Measurements from ENCODE around the gene CYB5R4. TPM values are rescaled to one million over a fixed set of nuclear protein-coding genes. Genes with fewer than 3 reads are reported as not detected.

Gene CYB5R4
- total RNA-seq, 2 donors from 2014 or later: 4.0 to 9.6 TPM

- H3K9me3 ChIP-seq: no peaks in the 10 kb centered on the region
- no peaks in the 10 kb centered on the region for H3K27me3 ChIP-seq
- no peak overlapping the region for H3K27ac ChIP-seq
- intact Hi-C loops (cut with DNase I): no loop called here
- peaks cover 19% of the 10 kb centered on the region for H3K4me1 ChIP-seq
- DNase-seq: no peak
- no peak for ATAC-seq
- H3K4me3 ChIP-seq: no peak overlapping the region
- H3K36me3 ChIP-seq (replicated peaks in 1 of 2; ENCODE audit: insufficient read depth in 1 of 2, low read depth in 2 of 2): peaks cover 0 to 9% of the 10 kb centered on the region in 2 donors
- WGBS, 2 donors: 59 to 69% methylated on average over 8 of the region's 8 CpGs
- TF ChIP-seq CTCF (IDR thresholded peaks at IDR 0.05) (no peak), POLR2A (IDR thresholded peaks at IDR 0.05) (no peak)
Measured at GRCh38 chr6:83860782-83861495, 1.4 kb downstream of the CYB5R4 start.

- DNase-seq (no peak), ATAC-seq (no peak)
- Histone ChIP-seq H3K27ac (no peak overlapping the region), H3K9me3 (no peaks in the 10 kb centered on the region), H3K4me1 (peaks cover 19% of the 10 kb centered on the region), H3K4me3 (no peak overlapping the region), H3K36me3 (replicated peaks in 1 of 2; ENCODE audit: insufficient read depth in 1 of 2, low read depth in 2 of 2) (peaks cover 0 to 9% of the 10 kb centered on the region in 2 donors), H3K27me3 (no peaks in the 10 kb centered on the region)
- no peak for TF ChIP-seq POLR2A (IDR thresholded peaks at IDR 0.05)
- no peak for TF ChIP-seq CTCF (IDR thresholded peaks at IDR 0.05)
- intact Hi-C loops (cut with DNase I): no loop called here
- 75 to 78% methylated on average over 4 of the region's 4 CpGs for WGBS, 2 donors
Measured at GRCh38 chr6:83862776-83863471, 3.4 kb downstream of the CYB5R4 start.

- H3K4me3 ChIP-seq: no peak overlapping the region
- no peaks in the 10 kb centered on the region for H3K4me1 ChIP-seq
- H3K27ac ChIP-seq: no peak overlapping the region
- H3K27me3 ChIP-seq: no peaks in the 10 kb centered on the region
- DNase-seq (no peak), ATAC-seq (no peak)
- intact Hi-C loops (cut with DNase I): no loop called here
- H3K36me3 ChIP-seq (replicated peaks in 1 of 2; ENCODE audit: insufficient read depth in 1 of 2, low read depth in 2 of 2): peaks cover 0 to 9% of the 10 kb centered on the region in 2 donors
- TF ChIP-seq POLR2A (IDR thresholded peaks at IDR 0.05): no peak
- H3K9me3 ChIP-seq: no peaks in the 10 kb centered on the region
Measured at GRCh38 chr6:83867043-83867442, 7.6 kb downstream of the CYB5R4 start.

- H3K36me3 ChIP-seq (replicated peaks in 1 of 2; ENCODE audit: insufficient read depth in 1 of 2, low read depth in 2 of 2): peaks cover 0 to 9% of the 10 kb centered on the region in 2 donors
- H3K4me1 ChIP-seq: no peaks in the 10 kb centered on the region
- no peaks in the 10 kb centered on the region for H3K9me3 ChIP-seq
- WGBS, 2 donors: 86 to 91% methylated on average over 9 of the region's 9 CpGs
- TF ChIP-seq POLR2A (IDR thresholded peaks at IDR 0.05): no peak
- TF ChIP-seq CTCF (IDR thresholded peaks at IDR 0.05): no peak
- intact Hi-C loops (cut with DNase I): no loop called here
- ATAC-seq (no peak), DNase-seq (peak in 2 of 4 donors; percentile 21 to 61)
- no peaks in the 10 kb centered on the region for H3K27me3 ChIP-seq
- no peak overlapping the region for H3K27ac ChIP-seq
- no peak overlapping the region for H3K4me3 ChIP-seq
Measured at GRCh38 chr6:83867527-83868161, 8.2 kb downstream of the CYB5R4 start.

- WGBS, 2 donors: 30 to 32% methylated on average over 1 of the region's 1 CpG
- Histone ChIP-seq H3K4me3 (no peak overlapping the region), H3K27ac (no peak overlapping the region), H3K9me3 (no peaks in the 10 kb centered on the region), H3K36me3 (replicated peaks in 1 of 2; ENCODE audit: insufficient read depth in 1 of 2, low read depth in 2 of 2) (peaks cover 0 to 9% of the 10 kb centered on the region in 2 donors), H3K4me1 (no peaks in the 10 kb centered on the region), H3K27me3 (no peaks in the 10 kb centered on the region)
- TF ChIP-seq CTCF (IDR thresholded peaks at IDR 0.05) (no peak), POLR2A (IDR thresholded peaks at IDR 0.05) (no peak)
- no peak for DNase-seq
- intact Hi-C loops (cut with DNase I): no loop called here
- no peak for ATAC-seq
Measured at GRCh38 chr6:83868639-83869038, 9.2 kb downstream of the CYB5R4 start.
